ENCODE data around the gene SDS. TPM values are rescaled to one million over a fixed set of nuclear protein-coding genes. Genes with fewer than 3 reads are reported as not detected.

Gene SDS
- total RNA-seq, 1 donor from 2014 or later = not detected

- Histone ChIP-seq H4K20me1 (ENCODE audit: insufficient read depth, low read length) (no peaks in the 10 kb centered on the region), H3K4me3 (ENCODE audit: insufficient read depth, low read depth, low read length) (no peak overlapping the region), H2AFZ (ENCODE audit: low read depth, low read length) (no peak overlapping the region), H3K9ac (ENCODE audit: low read length) (no peak overlapping the region), H3K4me2 (ENCODE audit: low read length) (no peak overlapping the region), H3K27me3 (ENCODE audit: insufficient read depth, low read length) (peaks cover 4% of the 10 kb centered on the region), H3K36me3 (ENCODE audit: insufficient read depth, low read length) (no peaks in the 10 kb centered on the region), H3K79me2 (ENCODE audit: insufficient read depth, low read length) (no peaks in the 10 kb centered on the region), H3K4me1 (ENCODE audit: insufficient read depth, low read length) (no peaks in the 10 kb centered on the region), H3K27ac (ENCODE audit: low read depth, low read length) (no peak overlapping the region), H3K9me3 (ENCODE audit: insufficient read depth, low read depth, low read length) (no peaks in the 10 kb centered on the region)
- TF ChIP-seq CTCF (IDR thresholded peaks at IDR 0.05; ENCODE audit: insufficient read depth, low read depth, low read length) (no peak), EZH2 (IDR thresholded peaks at IDR 0.05; ENCODE audit: insufficient read depth, low read length) (no peak)
- Mint-ChIP-seq H3K27ac (ENCODE audit: unreplicated experiment) (no peak overlapping the region), H3K36me3 (ENCODE audit: low read depth, unreplicated experiment) (no peaks in the 10 kb centered on the region), H3K9me3 (ENCODE audit: unreplicated experiment) (peaks cover 7% of the 10 kb centered on the region), H3K27me3 (ENCODE audit: low read depth, unreplicated experiment) (peaks cover 44% of the 10 kb centered on the region), H3K4me3 (ENCODE audit: unreplicated experiment) (no peak overlapping the region), H3K4me1 (ENCODE audit: low read depth, unreplicated experiment) (no peaks in the 10 kb centered on the region)
- DNase-seq (ENCODE audit: low read depth) (no peak), FAIRE-seq (no peak)
Observed at GRCh38 chr12:113448873-113449272, 45.2 kb upstream of the SDS start.

GRCh38 chr12:113445544-113446171, 42.0 kb upstream of the SDS start:
- DNase-seq (ENCODE audit: low read depth) (no peak), FAIRE-seq (no peak)
- Mint-ChIP-seq H3K9me3 (ENCODE audit: unreplicated experiment) (peaks cover 7% of the 10 kb centered on the region), H3K36me3 (ENCODE audit: low read depth, unreplicated experiment) (no peaks in the 10 kb centered on the region), H3K27me3 (ENCODE audit: low read depth, unreplicated experiment) (peaks cover 40% of the 10 kb centered on the region), H3K27ac (ENCODE audit: unreplicated experiment) (no peak overlapping the region), H3K4me3 (ENCODE audit: unreplicated experiment) (no peak overlapping the region), H3K4me1 (ENCODE audit: low read depth, unreplicated experiment) (no peaks in the 10 kb centered on the region)
- Histone ChIP-seq H3K27ac (ENCODE audit: low read depth, low read length) (no peak overlapping the region), H3K27me3 (ENCODE audit: insufficient read depth, low read length) (peaks cover 14% of the 10 kb centered on the region), H3K79me2 (ENCODE audit: insufficient read depth, low read length) (no peaks in the 10 kb centered on the region), H3K9ac (ENCODE audit: low read length) (no peak overlapping the region), H2AFZ (ENCODE audit: low read depth, low read length) (no peak overlapping the region), H3K4me1 (ENCODE audit: insufficient read depth, low read length) (no peaks in the 10 kb centered on the region), H4K20me1 (ENCODE audit: insufficient read depth, low read length) (no peaks in the 10 kb centered on the region), H3K4me2 (ENCODE audit: low read length) (no peak overlapping the region), H3K9me3 (ENCODE audit: insufficient read depth, low read depth, low read length) (no peaks in the 10 kb centered on the region), H3K4me3 (ENCODE audit: insufficient read depth, low read depth, low read length) (no peak overlapping the region), H3K36me3 (ENCODE audit: insufficient read depth, low read length) (no peaks in the 10 kb centered on the region)
- TF ChIP-seq CTCF (IDR thresholded peaks at IDR 0.05; ENCODE audit: insufficient read depth, low read depth, low read length) (no peak), EZH2 (IDR thresholded peaks at IDR 0.05; ENCODE audit: insufficient read depth, low read length) (no peak)

GRCh38 chr12:113443030-113443539, 39.4 kb upstream of the SDS start:
- DNase-seq (ENCODE audit: low read depth) (no peak), FAIRE-seq (no peak)
- no peak overlapping the region for H3K4me2 ChIP-seq (ENCODE audit: low read length)
- H3K4me3 ChIP-seq (ENCODE audit: insufficient read depth, low read depth, low read length) = no peak overlapping the region
- peaks cover 14% of the 10 kb centered on the region for H3K27me3 ChIP-seq (ENCODE audit: insufficient read depth, low read length)
- no peaks in the 10 kb centered on the region for H3K79me2 ChIP-seq (ENCODE audit: insufficient read depth, low read length)
- Mint-ChIP-seq H3K9me3 (ENCODE audit: unreplicated experiment) (peaks cover 7% of the 10 kb centered on the region), H3K4me1 (ENCODE audit: low read depth, unreplicated experiment) (no peaks in the 10 kb centered on the region), H3K4me3 (ENCODE audit: unreplicated experiment) (no peak overlapping the region), H3K27ac (ENCODE audit: unreplicated experiment) (no peak overlapping the region), H3K27me3 (ENCODE audit: low read depth, unreplicated experiment) (peaks cover 34% of the 10 kb centered on the region), H3K36me3 (ENCODE audit: low read depth, unreplicated experiment) (no peaks in the 10 kb centered on the region)
- H3K36me3 ChIP-seq (ENCODE audit: insufficient read depth, low read length) = no peaks in the 10 kb centered on the region
- no peaks in the 10 kb centered on the region for H3K4me1 ChIP-seq (ENCODE audit: insufficient read depth, low read length)
- H3K9ac ChIP-seq (ENCODE audit: low read length) = no peak overlapping the region
- no peaks in the 10 kb centered on the region for H4K20me1 ChIP-seq (ENCODE audit: insufficient read depth, low read length)
- no peak overlapping the region for H2AFZ ChIP-seq (ENCODE audit: low read depth, low read length)
- TF ChIP-seq CTCF (IDR thresholded peaks at IDR 0.05; ENCODE audit: insufficient read depth, low read depth, low read length) (no peak), EZH2 (IDR thresholded peaks at IDR 0.05; ENCODE audit: insufficient read depth, low read length) (no peak)
- no peak overlapping the region for H3K27ac ChIP-seq (ENCODE audit: low read depth, low read length)
- no peaks in the 10 kb centered on the region for H3K9me3 ChIP-seq (ENCODE audit: insufficient read depth, low read depth, low read length)
